GM21526 (cell line): ENCODE data around the gene ARHGEF19.

ENCODE experiments used
- ATAC-seq: cut with Tn5 transposase; IDR thresholded peaks from one replicate; pipeline ENCODE4 v1.9.1; 2021; ENCODE audit warnings: moderate library complexity; ENCODE audit not compliant: unreplicated experiment, low FRiP score

ARHGEF19 gene

DNA sequence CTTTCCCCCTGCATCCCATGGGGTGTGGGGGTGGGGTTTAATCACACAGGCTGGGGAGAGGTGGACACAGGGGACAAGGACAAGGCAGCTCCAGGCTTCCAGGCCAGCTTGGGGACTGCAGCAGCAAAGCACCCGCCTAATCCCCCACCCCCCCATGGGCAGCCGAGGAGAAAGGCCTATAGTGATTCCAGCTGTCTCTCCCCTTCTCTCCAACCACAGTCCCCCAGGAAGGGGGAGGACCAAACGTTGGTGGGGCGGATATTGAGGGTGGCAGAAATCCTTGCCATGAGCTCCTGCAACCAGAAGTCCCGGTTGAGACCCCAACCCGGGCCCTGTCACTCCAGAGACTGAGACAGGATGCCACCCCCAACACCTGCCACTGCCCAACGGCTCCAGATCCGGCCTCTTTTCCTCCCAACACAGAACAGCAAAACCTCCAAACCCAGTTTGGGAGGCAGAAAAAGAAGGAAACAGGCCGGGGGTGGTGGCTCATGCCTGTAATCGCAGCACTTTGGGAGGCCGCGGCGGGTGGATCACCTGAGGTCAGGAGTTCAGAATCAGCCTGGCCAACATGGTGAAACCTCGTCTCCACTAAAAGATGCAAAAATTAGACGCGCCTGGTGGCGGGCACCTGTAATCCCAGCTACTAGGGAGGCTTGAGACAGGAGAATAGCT lies 58.3 kb downstream of the ARHGEF19 start:
- no peak for ATAC-seq

DNA sequence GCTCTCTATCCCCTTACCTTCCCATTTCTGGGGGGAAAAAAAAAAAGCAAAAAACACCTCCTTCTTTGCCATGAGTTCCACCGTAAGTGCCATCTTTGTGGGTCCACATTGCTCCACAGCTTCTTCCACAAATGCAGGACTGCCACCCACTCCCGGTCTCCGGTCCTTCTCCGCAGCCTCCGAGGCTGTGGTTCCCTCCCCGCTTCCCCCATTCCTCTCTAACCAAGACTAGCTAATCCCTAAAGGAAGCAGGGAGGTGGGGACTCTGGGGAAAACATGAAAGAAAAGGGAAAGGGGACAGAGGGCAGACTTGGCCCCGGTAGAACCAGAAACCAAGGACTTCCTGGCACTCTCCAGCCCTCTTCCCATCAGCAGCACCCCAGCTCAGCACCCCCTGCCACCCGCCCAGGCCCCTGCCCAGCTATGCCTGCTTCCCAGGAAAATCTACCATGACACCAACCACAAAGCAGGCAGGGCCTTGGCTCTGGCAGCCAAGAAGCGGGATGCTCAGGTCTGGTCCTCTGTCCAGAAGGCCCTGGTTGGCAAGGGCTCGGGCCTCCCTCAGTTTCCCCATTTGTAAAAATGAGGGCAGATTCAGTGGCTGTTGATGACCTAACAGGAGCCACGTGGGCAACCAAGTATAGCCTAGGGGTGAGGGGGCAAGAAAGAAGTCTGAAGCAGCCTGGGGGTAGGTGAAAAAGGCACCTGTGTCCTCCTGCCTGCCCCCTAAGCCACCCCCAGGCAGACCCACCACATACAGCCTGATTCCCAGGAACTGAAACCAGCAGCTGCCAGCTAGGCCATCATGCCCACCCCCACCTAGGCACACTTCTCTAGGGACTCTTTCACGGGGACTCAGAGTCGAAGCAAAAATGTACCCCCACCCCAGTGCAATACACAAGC lies 59.1 kb downstream of the ARHGEF19 start:
- no peak for ATAC-seq

DNA sequence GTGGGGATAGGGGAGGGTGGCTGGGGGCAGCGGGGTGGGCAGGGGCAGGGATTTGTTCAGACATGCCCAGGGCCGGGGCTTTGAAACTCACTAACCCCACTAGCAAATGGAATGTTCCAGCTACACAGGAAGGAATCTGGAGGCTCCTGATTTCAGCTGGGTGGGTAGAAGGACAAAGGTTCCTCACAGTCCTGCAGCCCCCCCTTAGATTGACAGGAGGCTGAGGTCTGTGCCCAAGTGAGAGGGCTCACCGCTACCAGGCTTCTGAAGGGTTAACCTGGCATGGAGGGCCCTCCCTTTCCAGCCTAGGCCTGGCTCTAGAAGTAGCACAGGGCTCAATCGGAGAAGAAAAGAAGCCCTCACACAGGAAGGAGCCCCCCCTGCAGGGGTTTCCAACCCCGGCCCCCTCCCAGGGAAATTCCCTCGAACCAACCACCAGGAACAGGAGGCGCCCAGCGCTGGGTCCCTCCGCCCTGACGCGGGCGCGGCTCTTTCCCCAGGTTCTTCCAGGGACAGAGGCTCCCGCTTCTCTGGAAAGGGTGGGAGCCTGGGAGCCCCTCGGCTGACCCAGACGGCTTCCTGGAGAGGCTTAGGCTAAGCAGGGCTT lies 59.9 kb downstream of the ARHGEF19 start:
- no peak for ATAC-seq

DNA sequence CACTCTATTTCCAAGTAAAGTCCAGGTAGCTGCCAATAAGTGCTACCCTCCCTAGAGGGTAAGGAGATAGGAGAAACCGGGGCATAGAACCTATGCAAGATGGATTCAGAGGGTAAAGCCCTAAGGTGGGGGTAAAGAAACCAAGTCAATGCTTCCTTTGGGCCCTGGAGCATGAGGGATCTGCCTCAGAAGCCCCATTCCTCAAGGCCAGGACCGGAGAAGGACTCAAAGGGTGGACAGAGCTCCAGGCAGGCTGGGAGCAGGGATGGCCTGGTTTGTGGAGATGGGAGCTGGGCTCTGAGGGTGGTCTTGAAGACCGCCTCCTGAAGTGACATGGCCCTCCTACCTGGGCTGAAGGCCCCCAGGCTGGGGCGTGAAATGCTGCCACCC lies 60.5 kb downstream of the ARHGEF19 start:
- ATAC-seq: no peak

DNA sequence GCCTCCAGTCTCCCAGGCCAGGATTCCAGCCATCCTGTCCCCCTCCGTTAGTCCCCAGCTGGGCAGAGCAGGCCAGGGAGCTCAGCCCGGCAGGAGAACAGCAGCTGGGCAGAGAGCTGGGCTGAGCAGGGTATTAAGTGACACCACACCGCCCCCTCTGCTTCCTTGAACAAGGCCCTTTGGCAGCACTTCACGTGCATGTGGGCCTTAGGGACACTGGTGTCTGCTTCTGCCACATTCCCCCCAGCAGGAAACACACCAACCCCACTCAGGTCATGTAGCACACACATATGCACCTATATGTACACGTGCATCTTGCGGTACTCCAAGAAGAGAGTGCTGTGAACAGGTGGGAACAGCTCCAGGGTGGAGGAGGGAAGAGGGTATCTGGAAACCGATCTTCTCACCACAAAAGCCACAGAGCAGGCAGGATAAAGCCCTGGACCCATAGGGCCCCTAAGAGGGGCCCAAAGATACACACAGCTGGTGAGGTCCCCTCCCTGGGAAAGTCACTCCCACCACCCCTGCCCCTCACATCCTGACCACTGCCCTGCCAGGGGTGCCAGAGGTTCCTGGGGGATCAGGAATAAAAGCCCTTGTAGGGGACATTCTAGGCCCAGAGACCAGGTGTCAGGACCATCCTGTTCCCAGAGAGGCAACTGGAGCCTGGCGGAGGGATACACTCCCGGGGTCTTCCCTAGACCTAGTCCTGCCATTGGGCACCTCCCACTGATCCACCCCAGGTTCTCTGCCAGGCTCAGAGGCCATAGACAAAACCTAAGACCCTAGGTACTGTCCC lies 61.1 kb downstream of the ARHGEF19 start:
- no peak for ATAC-seq

DNA sequence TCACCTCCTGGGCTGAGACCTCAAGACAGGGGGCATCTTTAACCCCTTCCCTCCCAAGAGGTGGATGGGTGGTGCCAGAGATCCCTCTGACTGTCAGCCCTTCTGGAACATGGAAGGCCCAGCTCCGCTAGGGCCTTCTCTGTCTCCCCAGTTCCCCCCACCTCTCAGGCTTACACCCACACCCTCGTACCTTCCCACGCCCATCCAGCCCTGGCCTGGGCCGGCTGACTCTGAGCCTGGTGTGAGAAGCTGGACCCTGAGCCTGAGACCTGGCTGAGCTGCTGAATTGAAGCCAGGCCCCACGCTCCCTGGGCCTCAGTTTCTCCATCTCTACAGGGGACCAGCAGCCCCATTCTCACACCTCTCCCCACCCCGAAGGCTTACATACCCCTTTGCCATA lies 61.9 kb downstream of the ARHGEF19 start:
- ATAC-seq: no peak

DNA sequence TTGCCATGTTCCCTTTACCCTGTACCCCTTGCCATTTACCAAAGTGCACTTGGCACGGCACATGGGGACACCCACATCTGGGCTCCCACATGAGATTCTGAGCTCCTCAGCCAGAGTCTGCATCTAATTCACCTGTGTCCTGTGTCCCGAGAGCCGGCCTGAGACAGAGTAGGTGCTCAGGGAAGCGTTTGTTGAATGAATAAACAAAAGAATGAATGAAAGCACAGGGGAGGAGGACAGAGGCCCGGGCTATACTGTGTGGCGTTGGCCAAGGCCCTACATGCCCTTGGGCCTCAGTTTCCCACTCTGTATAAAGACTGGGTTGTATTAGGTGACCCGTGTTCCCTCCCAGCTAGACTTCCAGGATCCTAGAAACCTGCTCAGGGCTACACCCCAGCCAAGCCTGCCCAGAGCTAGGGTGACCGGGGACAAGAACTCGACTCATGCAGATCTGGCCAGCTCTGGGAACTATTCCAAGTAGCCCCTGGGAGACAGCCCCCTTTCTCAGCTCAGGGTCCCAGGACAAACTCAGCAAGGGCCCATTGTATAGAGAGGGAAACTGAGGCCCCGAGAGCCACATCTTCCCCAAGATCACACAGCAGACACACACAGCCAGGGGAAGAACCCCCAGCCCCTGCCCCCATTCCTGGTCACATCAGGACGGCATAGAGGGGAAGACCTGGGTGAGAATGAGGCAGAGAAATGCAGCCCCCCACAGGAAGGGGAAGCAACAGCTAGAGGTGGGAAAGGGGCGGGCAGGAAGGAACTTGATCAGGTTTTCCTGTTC lies 62.6 kb downstream of the ARHGEF19 start:
- ATAC-seq: no peak

DNA sequence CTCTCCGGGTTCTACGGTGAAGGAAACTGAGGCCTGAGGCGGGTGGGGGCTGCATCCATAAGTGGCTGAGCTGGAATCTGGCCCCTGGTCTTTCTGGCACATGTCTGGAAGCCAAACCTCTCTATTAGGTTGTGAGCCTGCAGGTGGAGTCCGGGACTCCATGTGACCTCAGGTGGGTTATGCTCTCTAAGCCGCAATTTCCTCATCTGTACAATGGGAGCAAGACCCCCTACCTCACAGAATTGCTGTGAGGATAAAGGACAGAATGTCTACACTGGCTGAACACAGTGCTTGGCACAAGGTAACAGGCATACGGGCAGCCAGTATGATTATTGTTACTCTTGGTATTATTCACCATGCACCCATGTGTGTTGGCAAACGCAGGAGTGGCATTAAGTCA lies 63.3 kb downstream of the ARHGEF19 start:
- ATAC-seq: no peak

DNA sequence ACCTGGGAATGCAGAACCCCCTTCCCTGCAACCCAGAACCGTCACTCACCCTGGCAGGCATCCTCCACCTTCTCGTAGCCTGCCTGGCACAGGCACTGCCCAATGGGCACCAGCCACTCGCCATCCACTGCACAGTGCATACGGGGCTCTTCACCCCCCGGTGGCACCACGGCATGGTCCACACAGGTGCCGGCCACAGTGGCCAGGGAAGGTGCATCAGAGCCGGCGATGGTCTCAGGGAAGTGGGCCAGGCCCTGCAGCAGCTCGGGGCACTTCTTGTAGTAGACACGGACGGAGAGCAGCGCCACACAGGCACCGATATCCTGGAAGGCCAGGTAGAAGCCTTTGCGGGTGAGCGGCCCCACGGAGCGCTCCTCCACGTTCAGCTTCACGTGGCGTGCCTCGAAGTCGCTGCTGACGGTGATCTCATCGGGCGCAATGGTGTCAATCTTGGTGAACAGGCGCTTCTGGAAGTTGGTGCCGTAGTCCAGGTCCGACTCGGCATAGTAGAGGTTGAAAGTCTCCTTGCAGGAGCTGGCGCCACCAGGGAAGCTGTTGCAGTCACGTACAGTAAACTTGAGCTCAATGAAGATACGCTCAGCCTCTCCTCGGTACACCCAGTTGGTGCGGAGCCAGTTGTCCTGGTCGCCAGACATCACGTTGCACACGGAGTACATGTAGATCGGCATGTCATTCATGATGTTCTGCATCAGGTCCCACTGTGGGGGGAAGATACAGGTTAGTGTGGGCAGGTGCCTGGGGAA lies 63.9 kb downstream of the ARHGEF19 start:
- ATAC-seq: no peak
